ENCODE data around the gene RASGRP4. TPM values are rescaled to one million over a fixed set of nuclear protein-coding genes. Genes with fewer than 3 reads are reported as not detected.
"Not testable (repeated sequence)": the region's sequence is repeated elsewhere in the genome, so short reads cannot be mapped to it uniquely, and the experiment has no call there.

The RASGRP4 gene
- total RNA-seq, 3 donors from 2014 or later = 0.66 to 8.8 (median 1.6) TPM

GRCh38 chr19:38430931-38431330 lies 4.9 kb upstream of the RASGRP4 start:
- Histone ChIP-seq H3K9me3 (no peaks in the 10 kb centered on the region), H3K4me3 (no peak overlapping the region), H3K4me1 (no peaks in the 10 kb centered on the region), H3K27me3 (peaks cover 0 to 27% of the 10 kb centered on the region in 2 donors), H3K36me3 (no peaks in the 10 kb centered on the region), H3K27ac (no peak overlapping the region)
- no peak for TF ChIP-seq POLR2A (IDR thresholded peaks at IDR 0.05)
- TF ChIP-seq CTCF (IDR thresholded peaks at IDR 0.05) = no peak
- TF ChIP-seq POLR2AphosphoS5 (IDR thresholded peaks at IDR 0.05) = no peak
- no peak for DNase-seq (ENCODE audit: low spot score in 2 of 2)
- intact Hi-C loops (cut with DNase I; ENCODE audit: low total_unique reads) = no loop called here

- H3K27me3 ChIP-seq = peaks cover 0 to 24% of the 10 kb centered on the region in 2 donors
- intact Hi-C loops (cut with DNase I; ENCODE audit: low total_unique reads) = no loop called here
Observed at GRCh38 chr19:38429811-38430156, 3.8 kb upstream of the RASGRP4 start.

GRCh38 chr19:38429055-38429810 lies 3.2 kb upstream of the RASGRP4 start:
- DNase-seq (ENCODE audit: low spot score in 2 of 2) = no peak
- Histone ChIP-seq H3K36me3 (no peaks in the 10 kb centered on the region), H3K4me1 (no peaks in the 10 kb centered on the region), H3K27ac (no peak overlapping the region), H3K4me3 (no peak overlapping the region), H3K27me3 (peaks cover 0 to 19% of the 10 kb centered on the region in 2 donors), H3K9me3 (no peaks in the 10 kb centered on the region)
- intact Hi-C loops (cut with DNase I; ENCODE audit: low total_unique reads) = no loop called here
- no peak for TF ChIP-seq POLR2A (IDR thresholded peaks at IDR 0.05)
- TF ChIP-seq CTCF (IDR thresholded peaks at IDR 0.05) = no peak
- no peak for TF ChIP-seq POLR2AphosphoS5 (IDR thresholded peaks at IDR 0.05)

More at GRCh38 chr19:38429811-38430156, 3.8 kb upstream of the RASGRP4 start:
- Histone ChIP-seq H3K4me1 (no peaks in the 10 kb centered on the region), H3K9me3 (no peaks in the 10 kb centered on the region), H3K4me3 (no peak overlapping the region), H3K27ac (no peak overlapping the region), H3K36me3 (no peaks in the 10 kb centered on the region)
- TF ChIP-seq POLR2AphosphoS5 (IDR thresholded peaks at IDR 0.05) (no peak), POLR2A (IDR thresholded peaks at IDR 0.05) (no peak), CTCF (IDR thresholded peaks at IDR 0.05) (no peak)
- DNase-seq (ENCODE audit: low spot score in 2 of 2) = no peak

GRCh38 chr19:38427035-38427677 lies 1.1 kb upstream of the RASGRP4 start:
- H3K27ac ChIP-seq; DNase-seq (ENCODE audit: low spot score in 2 of 2); H3K9me3 ChIP-seq; H3K4me1 ChIP-seq; H3K36me3 ChIP-seq; H3K4me3 ChIP-seq; intact Hi-C loops (cut with DNase I; ENCODE audit: low total_unique reads): not testable (repeated sequence)
- H3K27me3 ChIP-seq = peaks cover 0 to 10% of the 10 kb centered on the region in 2 donors

- H3K4me1 ChIP-seq = no peaks in the 10 kb centered on the region
- H3K27me3 ChIP-seq = peaks cover 0 to 10% of the 10 kb centered on the region in 2 donors
- no peak for DNase-seq (ENCODE audit: low spot score in 2 of 2)
- TF ChIP-seq POLR2AphosphoS5 (IDR thresholded peaks at IDR 0.05) = no peak
- TF ChIP-seq POLR2A (IDR thresholded peaks at IDR 0.05) = no peak
- TF ChIP-seq CTCF (IDR thresholded peaks at IDR 0.05) = no peak
- H3K4me3 ChIP-seq = peak overlapping the region; percentile 13 to 35 (median 32)
- H3K27ac ChIP-seq = no peak overlapping the region
- no peaks in the 10 kb centered on the region for H3K36me3 ChIP-seq
- intact Hi-C loops (cut with DNase I; ENCODE audit: low total_unique reads) = no loop called here
- no peaks in the 10 kb centered on the region for H3K9me3 ChIP-seq
Observed at GRCh38 chr19:38425222-38425809, 703 bp downstream of the RASGRP4 start.

Measured in breast epithelium (tissue), 4 donors.